ENCODE measurements around the gene PTGES2.

Gene PTGES2

GRCh38 chr9:128159784-128160602, 32.5 kb upstream of the PTGES2 start, which contains the start of gene BBLN:
TSS of gene BBLN (plus strand) at chr9:128160265. CDS start at chr9:128160408, 143 bp downstream.
- peak within 1 kb of the TSS; percentile 83 for H2AFZ ChIP-seq (ENCODE audit: low read depth, low read length)

GRCh38 chr9:128159522-128159783, 31.9 kb upstream of the PTGES2 start:
- Histone ChIP-seq H3K79me2 (ENCODE audit: low read length) (peaks cover 8% of the 10 kb centered on the region), H3K36me3 (replicated peaks; ENCODE audit: low read depth, low read length) (peaks cover 16% of the 10 kb centered on the region), H4K20me1 (ENCODE audit: insufficient read depth, low read length) (no peaks in the 10 kb centered on the region), H3K9me3 (ENCODE audit: insufficient read depth, low read length) (no peaks in the 10 kb centered on the region), H3K27me3 (ENCODE audit: low read depth, low read length) (no peaks in the 10 kb centered on the region), H3K9ac (ENCODE audit: low read length) (peak overlapping the region; percentile 79), H3K4me3 (ENCODE audit: low read length) (peak overlapping the region; percentile 84), H3K27ac (ENCODE audit: low read length) (peak overlapping the region; percentile 62), H2AFZ (ENCODE audit: low read depth, low read length) (peak overlapping the region; percentile 78), H3K4me1 (ENCODE audit: low read length) (peaks cover 12% of the 10 kb centered on the region), H3K4me2 (ENCODE audit: low read length) (peak overlapping the region; percentile 78)
- TF ChIP-seq CTCF (IDR thresholded peaks at IDR 0.05; ENCODE audit: low read depth, low read length) (no peak), EZH2phosphoT487 (IDR thresholded peaks at IDR 0.05; ENCODE audit: low read depth) (no peak)

More at GRCh38 chr9:128159784-128160602, 32.5 kb upstream of the PTGES2 start, which contains the start of gene BBLN:
- Histone ChIP-seq H3K9ac (ENCODE audit: low read length) (peak within 1 kb of the TSS; percentile 85), H4K20me1 (ENCODE audit: insufficient read depth, low read length) (no peaks in the 10 kb centered on the region), H3K27ac (ENCODE audit: low read length) (peak within 1 kb of the TSS; percentile 62), H3K4me1 (ENCODE audit: low read length) (peaks cover 12% of the 10 kb centered on the region), H3K4me3 (ENCODE audit: low read length) (peak within 1 kb of the TSS; percentile 89), H3K27me3 (ENCODE audit: low read depth, low read length) (no peaks in the 10 kb centered on the region), H3K9me3 (ENCODE audit: insufficient read depth, low read length) (no peaks in the 10 kb centered on the region), H3K4me2 (ENCODE audit: low read length) (peak within 1 kb of the TSS; percentile 79), H3K36me3 (replicated peaks; ENCODE audit: low read depth, low read length) (peaks cover 16% of the 10 kb centered on the region), H3K79me2 (ENCODE audit: low read length) (peaks cover 8% of the 10 kb centered on the region)
- TF ChIP-seq EZH2phosphoT487 (IDR thresholded peaks at IDR 0.05; ENCODE audit: low read depth) (no peak), CTCF (IDR thresholded peaks at IDR 0.05; ENCODE audit: low read depth, low read length) (no peak)

GRCh38 chr9:128155736-128156500, 28.4 kb upstream of the PTGES2 start:
- Histone ChIP-seq H3K27me3 (ENCODE audit: low read depth, low read length) (no peaks in the 10 kb centered on the region), H3K36me3 (replicated peaks; ENCODE audit: low read depth, low read length) (no peaks in the 10 kb centered on the region), H3K27ac (ENCODE audit: low read length) (no peak overlapping the region), H3K79me2 (ENCODE audit: low read length) (peaks cover 5% of the 10 kb centered on the region), H3K4me1 (ENCODE audit: low read length) (peaks cover 8% of the 10 kb centered on the region; the same call in 1 of the 2 replicates), H4K20me1 (ENCODE audit: insufficient read depth, low read length) (no peaks in the 10 kb centered on the region), H2AFZ (ENCODE audit: low read depth, low read length) (no peak overlapping the region), H3K4me2 (ENCODE audit: low read length) (no peak overlapping the region), H3K4me3 (ENCODE audit: low read length) (no peak overlapping the region), H3K9me3 (ENCODE audit: insufficient read depth, low read length) (no peaks in the 10 kb centered on the region), H3K9ac (ENCODE audit: low read length) (no peak overlapping the region)
- no peak for TF ChIP-seq CTCF (IDR thresholded peaks at IDR 0.05; ENCODE audit: low read depth, low read length)
- TF ChIP-seq EZH2phosphoT487 (IDR thresholded peaks at IDR 0.05; ENCODE audit: low read depth), result no peak

All from OCI-LY3 (cell line).